Activated T-cell treated with anti-CD3 and anti-CD28 coated beads, Interleukin-2, amount 50 U/mL, for 4 hours (primary cell): ENCODE measurements around the gene CCDC33. TPM values are rescaled to one million over a fixed set of nuclear protein-coding genes. Genes with fewer than 3 reads are reported as not detected.

Experiments
- ATAC-seq, 2 donors: fragments of 200-7000 bp; cut with Tn5 transposase; one replicate each; pipeline ENCODE4 v1.10.0; 2021
- DNase-seq: peaks from one replicate; pipeline ENCODE4 v3.0.0-alpha.2; 2020
- H3K27me3 Mint-ChIP-seq: one replicate; pipeline ENCODE4 v1.8.0; 2021; ENCODE audit warnings: low read depth, mixed read lengths
- H3K36me3 Mint-ChIP-seq: one replicate; pipeline ENCODE4 v1.8.0; 2022; ENCODE audit warnings: mixed read lengths; ENCODE audit not compliant: insufficient read depth
- H3K4me1 Mint-ChIP-seq: one replicate; pipeline ENCODE4 v1.8.0; 2021; ENCODE audit warnings: low read depth, mixed read lengths
- H3K4me3 Mint-ChIP-seq: one replicate; pipeline ENCODE4 v1.8.0; 2021; ENCODE audit warnings: mild to moderate bottlenecking, moderate library complexity, mixed read lengths
- H3K9me3 Mint-ChIP-seq: one replicate; pipeline ENCODE4 v1.8.0; 2021; ENCODE audit warnings: mixed read lengths
- total RNA-seq, 3 donors: library from RNA; stranded (reverse); gene quantifications; one replicate each; pipeline ENCODE4 v1.2.1, GENCODE V29; 2021

The CCDC33 gene
- total RNA-seq, 3 donors from 2014 or later, result not detected

GRCh38 chr15:74336061-74337005 is 100.2 kb downstream of the CCDC33 start:
- no peak overlapping the region for H3K4me3 Mint-ChIP-seq
- no peaks in the 10 kb centered on the region for H3K27me3 Mint-ChIP-seq
- no peak for ATAC-seq

DNA sequence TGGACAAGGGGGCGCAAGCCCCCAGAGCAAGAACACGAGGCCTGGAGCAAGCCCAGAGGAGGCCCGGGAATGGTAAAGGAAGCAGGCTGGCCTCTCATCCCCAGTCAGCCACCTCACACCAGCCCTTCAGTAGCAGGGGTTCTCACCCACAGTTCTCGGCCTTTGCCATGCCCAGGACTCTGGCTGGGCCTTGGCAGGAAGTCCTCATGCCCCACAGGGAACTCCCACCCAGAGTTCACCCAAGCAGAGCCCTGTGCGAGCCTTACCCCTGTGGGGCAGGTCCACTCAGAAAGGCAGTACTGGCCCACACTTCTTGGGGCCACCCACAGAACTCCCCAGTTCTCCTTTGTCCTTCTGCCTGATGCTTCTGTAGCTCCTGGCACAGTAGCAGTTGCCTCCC is 101.0 kb downstream of the CCDC33 start:
- ATAC-seq (no peak), DNase-seq (no peak)
- H3K9me3 Mint-ChIP-seq, result no peaks in the 10 kb centered on the region
- H3K4me1 Mint-ChIP-seq, result no peaks in the 10 kb centered on the region
- H3K4me3 Mint-ChIP-seq, result no peak overlapping the region
- no peaks in the 10 kb centered on the region for H3K36me3 Mint-ChIP-seq
- H3K27me3 Mint-ChIP-seq, result no peaks in the 10 kb centered on the region

More at GRCh38 chr15:74336061-74337005, 100.2 kb downstream of the CCDC33 start:
- Mint-ChIP-seq H3K36me3 (no peaks in the 10 kb centered on the region), H3K9me3 (no peaks in the 10 kb centered on the region), H3K4me1 (no peaks in the 10 kb centered on the region)
- no peak for DNase-seq

- Mint-ChIP-seq H3K9me3 (no peaks in the 10 kb centered on the region), H3K27me3 (no peaks in the 10 kb centered on the region), H3K4me1 (no peaks in the 10 kb centered on the region), H3K4me3 (no peak overlapping the region), H3K36me3 (no peaks in the 10 kb centered on the region)
- DNase-seq, result no peak
- no peak for ATAC-seq
Measured at GRCh38 chr15:74337607-74338211, 101.6 kb downstream of the CCDC33 start.

DNA sequence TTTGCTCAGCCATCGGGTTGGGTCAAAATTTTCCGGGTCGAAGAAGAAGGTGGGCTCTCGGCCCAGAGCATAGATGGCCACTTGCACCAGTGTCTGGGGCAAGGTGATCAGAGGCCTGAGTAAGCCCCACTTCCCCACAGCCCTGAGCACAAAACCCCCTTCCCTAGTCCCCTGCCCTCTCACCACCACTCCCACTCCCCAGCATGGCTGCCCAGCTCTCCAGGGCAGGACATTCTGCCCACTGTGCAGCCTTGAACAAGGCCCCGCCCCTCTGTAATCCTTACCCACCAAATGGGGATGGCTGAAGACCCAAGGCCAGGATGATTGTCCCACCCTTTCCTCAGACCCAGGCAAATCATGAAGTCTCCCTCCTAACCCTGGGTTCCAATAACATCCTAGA is 102.5 kb downstream of the CCDC33 start:
- ATAC-seq (no peak), DNase-seq (no peak)
- Mint-ChIP-seq H3K36me3 (no peaks in the 10 kb centered on the region), H3K4me3 (no peak overlapping the region), H3K9me3 (no peaks in the 10 kb centered on the region), H3K27me3 (no peaks in the 10 kb centered on the region), H3K4me1 (no peaks in the 10 kb centered on the region)

- no peaks in the 10 kb centered on the region for H3K9me3 Mint-ChIP-seq
- H3K27me3 Mint-ChIP-seq, result no peaks in the 10 kb centered on the region
- no peaks in the 10 kb centered on the region for H3K4me1 Mint-ChIP-seq
- no peak overlapping the region for H3K4me3 Mint-ChIP-seq
- no peak for ATAC-seq
- DNase-seq, result no peak
- H3K36me3 Mint-ChIP-seq, result no peaks in the 10 kb centered on the region
Measured at GRCh38 chr15:74339371-74339770, 103.2 kb downstream of the CCDC33 start.

DNA sequence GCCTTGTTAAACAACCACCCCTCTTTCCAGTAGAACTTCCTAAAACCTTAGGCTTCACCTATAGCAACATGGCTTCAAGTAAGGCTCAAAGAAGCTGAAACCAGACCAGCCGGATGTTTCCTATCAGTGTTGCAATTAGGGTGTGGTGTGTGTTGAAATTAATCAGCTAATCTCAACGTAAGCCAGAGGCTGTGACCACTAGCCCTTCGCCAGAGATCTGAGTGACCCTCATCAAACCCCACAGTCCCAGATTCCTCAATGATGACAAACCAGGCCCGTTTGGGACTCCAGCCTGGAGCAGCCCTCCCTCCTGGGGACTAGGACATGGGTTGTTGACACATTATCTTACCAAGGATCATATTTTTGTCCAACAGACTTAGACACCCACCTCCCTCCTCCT is 104.0 kb downstream of the CCDC33 start:
- DNase-seq (no peak), ATAC-seq (no peak)
- Mint-ChIP-seq H3K4me3 (no peak overlapping the region), H3K27me3 (no peaks in the 10 kb centered on the region), H3K9me3 (no peaks in the 10 kb centered on the region), H3K36me3 (no peaks in the 10 kb centered on the region), H3K4me1 (no peaks in the 10 kb centered on the region)

DNA sequence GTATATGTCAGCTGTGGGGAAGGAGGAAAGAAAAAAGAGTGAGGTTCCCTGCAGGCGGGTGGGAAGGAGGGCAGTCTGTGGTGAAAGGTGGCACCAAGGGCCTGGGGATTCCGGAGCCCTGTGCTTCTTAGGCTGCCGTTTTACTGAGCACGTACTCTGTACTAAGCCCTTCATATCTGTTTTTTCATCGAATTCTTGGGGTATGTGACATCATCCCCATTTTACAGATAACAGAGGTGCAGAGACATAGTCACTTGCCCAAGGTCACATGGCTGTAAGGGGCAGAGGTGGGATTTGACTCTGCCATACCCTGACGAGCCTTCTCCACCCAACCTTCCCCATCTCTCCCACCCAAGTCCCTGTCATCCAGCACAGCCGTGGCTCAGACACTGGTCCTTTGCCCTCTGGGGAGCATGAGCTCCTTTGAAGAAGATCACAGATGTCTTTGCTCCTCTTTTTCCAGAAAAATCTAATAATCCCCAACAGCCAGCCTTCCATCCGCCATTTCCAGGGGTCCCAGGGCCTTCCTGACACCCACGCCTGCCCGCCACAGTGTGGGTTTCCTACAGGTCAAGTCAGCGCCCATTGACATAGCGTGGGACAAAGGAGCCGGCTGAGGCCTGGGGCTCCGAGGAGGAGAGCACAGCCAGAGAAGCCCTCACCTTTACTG is 107.1 kb downstream of the CCDC33 start:
- DNase-seq (no peak), ATAC-seq (no peak)

GRCh38 chr15:74343797-74344127 is 107.6 kb downstream of the CCDC33 start:
- Mint-ChIP-seq H3K9me3 (no peaks in the 10 kb centered on the region), H3K4me3 (no peak overlapping the region), H3K27me3 (peaks cover 4% of the 10 kb centered on the region), H3K4me1 (peaks cover 2% of the 10 kb centered on the region), H3K36me3 (no peaks in the 10 kb centered on the region)
- no peak for DNase-seq
- no peak for ATAC-seq

More for the DNA sequence above, 107.1 kb downstream of the CCDC33 start:
- H3K4me1 Mint-ChIP-seq, result peaks cover 2% of the 10 kb centered on the region
- no peak overlapping the region for H3K4me3 Mint-ChIP-seq
- no peaks in the 10 kb centered on the region for H3K9me3 Mint-ChIP-seq
- H3K36me3 Mint-ChIP-seq, result no peaks in the 10 kb centered on the region
- H3K27me3 Mint-ChIP-seq, result peaks cover 4% of the 10 kb centered on the region

DNA sequence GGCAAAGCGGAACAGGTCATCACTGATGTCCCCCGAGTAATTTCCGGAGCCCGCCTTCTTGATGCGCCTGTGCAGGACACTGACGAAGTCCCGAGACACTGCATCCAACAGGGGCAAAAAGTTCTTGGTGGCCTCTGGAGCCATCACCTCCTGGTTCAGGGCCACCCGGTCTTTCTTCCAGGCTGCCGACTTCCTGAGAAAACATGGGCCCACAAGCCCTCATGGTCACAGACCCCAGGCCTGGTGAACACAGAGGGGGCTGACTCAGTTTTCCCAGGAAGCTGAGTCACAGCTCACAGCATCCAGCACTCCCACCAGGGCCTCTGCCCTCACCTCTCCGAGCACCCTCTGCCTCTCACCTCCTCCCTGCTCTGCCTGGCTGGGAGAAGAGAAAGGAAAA is 108.9 kb downstream of the CCDC33 start:
- Mint-ChIP-seq H3K4me1 (peaks cover 2% of the 10 kb centered on the region), H3K27me3 (peaks cover 4% of the 10 kb centered on the region), H3K9me3 (no peaks in the 10 kb centered on the region), H3K36me3 (no peaks in the 10 kb centered on the region), H3K4me3 (no peak overlapping the region)
- ATAC-seq (no peak), DNase-seq (no peak)

GRCh38 chr15:74347757-74348250 is 111.7 kb downstream of the CCDC33 start:
- peaks cover 4% of the 10 kb centered on the region for H3K27me3 Mint-ChIP-seq
- H3K36me3 Mint-ChIP-seq, result no peaks in the 10 kb centered on the region
- H3K9me3 Mint-ChIP-seq, result no peaks in the 10 kb centered on the region
- H3K4me1 Mint-ChIP-seq, result peaks cover 2% of the 10 kb centered on the region
- ATAC-seq, result no peak
- no peak overlapping the region for H3K4me3 Mint-ChIP-seq
- no peak for DNase-seq

DNA sequence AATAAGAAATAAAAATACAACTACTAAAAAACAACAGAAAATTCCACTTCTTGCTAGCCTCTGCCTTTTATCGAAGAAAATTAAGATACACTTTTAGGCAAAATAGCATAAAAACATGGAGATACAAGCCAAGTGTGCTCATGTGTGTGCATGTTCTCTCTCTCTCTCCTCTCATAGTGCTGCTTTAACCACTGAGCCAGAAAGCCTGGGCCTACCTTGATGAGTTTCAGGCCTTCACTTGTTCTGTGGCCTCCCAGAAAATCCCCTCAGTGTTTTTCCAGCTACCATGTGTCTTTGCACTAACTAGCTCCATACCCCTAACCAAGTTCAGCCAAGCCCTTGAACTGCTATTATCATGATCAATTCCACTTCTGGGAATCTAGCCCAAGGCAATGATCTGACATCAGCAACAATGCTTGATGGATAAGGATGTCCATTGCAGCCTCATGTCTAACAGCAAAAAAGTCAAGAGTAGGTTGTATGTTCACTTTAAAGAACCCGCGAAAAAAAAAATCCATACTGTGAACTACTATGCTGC is 113.2 kb downstream of the CCDC33 start:
- Mint-ChIP-seq H3K9me3 (peaks cover 1% of the 10 kb centered on the region), H3K4me1 (peaks cover 2% of the 10 kb centered on the region), H3K36me3 (no peaks in the 10 kb centered on the region), H3K4me3 (no peak overlapping the region), H3K27me3 (peaks cover 4% of the 10 kb centered on the region)
- DNase-seq (no peak), ATAC-seq (no peak)

- H3K27me3 Mint-ChIP-seq, result peaks cover 9% of the 10 kb centered on the region
- H3K4me3 Mint-ChIP-seq, result no peak overlapping the region
- no peak for DNase-seq
- no peak for ATAC-seq
- no peaks in the 10 kb centered on the region for H3K36me3 Mint-ChIP-seq
- H3K9me3 Mint-ChIP-seq, result peaks cover 9% of the 10 kb centered on the region
- peaks cover under 1% of the 10 kb centered on the region for H3K4me1 Mint-ChIP-seq
Measured at GRCh38 chr15:74350295-74351275, 114.5 kb downstream of the CCDC33 start.

GRCh38 chr15:74351670-74352069 is 115.5 kb downstream of the CCDC33 start:
- no peak for DNase-seq
- ATAC-seq, result no peak
- H3K36me3 Mint-ChIP-seq, result no peaks in the 10 kb centered on the region
- H3K27me3 Mint-ChIP-seq, result peaks cover 10% of the 10 kb centered on the region
- no peaks in the 10 kb centered on the region for H3K4me1 Mint-ChIP-seq
- no peak overlapping the region for H3K4me3 Mint-ChIP-seq
- H3K9me3 Mint-ChIP-seq, result peaks cover 9% of the 10 kb centered on the region
